Activated CD4-positive, alpha-beta T cell treated with anti-CD3 and anti-CD28 coated beads, Interleukin-2, Interleukin-4, amounts not matched to agents 100 ng/mL and 50 ng/mL, durations not matched to agents 16 hours and 8 hours (primary cell): ENCODE data around the gene JAKMIP2.

Experiments used
- DNase-seq: peaks from one replicate; pipeline ENCODE4 v3.0.0-alpha.2; 2020; ENCODE audit warnings: low spot score

JAKMIP2 gene

GRCh38 chr5:147788023-147788422 lies 5.5 kb upstream of the JAKMIP2 start:
- DNase-seq = no peak

- DNase-seq = no peak
These were observed 3.6 kb upstream of the JAKMIP2 start for GRCh38 chr5:147786142-147786541.

DNA sequence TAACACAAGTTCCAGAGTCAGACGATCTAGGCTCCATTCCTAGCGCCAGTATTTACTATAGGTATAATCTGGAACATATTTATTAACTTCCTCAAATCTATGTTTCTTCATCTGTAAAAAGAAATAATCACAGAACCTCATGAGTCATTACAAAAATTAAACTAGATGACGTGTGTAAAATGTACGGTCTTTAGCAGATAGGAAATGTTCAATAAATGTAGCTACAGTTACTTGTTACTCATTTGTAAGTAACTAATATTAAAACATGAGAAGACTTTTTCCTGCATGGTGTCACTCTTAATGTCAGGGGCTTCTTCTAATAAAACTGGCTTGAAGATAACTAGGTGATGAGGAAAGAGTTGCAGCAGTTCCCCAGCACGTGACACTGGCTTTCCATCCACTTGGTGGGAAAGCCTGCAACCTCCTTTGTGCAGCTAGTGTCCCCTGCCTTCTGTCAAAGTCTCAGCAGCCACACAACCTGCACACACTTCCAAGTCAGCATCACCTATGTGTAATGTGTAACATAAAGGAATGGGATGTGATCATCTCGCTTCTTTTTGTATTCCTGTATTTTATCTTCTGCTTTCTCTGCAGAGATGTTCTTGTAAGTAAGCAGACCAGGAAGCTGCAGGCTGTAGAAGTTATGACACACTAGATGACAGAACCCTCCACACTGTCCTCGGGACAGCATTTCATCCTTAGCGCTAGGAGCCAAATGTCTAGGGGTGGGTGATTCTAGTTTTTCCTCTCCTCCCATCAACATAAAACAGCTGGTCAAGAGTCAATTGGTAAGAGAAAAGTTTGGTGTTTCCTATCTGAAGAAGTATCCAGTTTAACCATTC lies 1.8 kb upstream of the JAKMIP2 start:
- DNase-seq = no peak

DNA sequence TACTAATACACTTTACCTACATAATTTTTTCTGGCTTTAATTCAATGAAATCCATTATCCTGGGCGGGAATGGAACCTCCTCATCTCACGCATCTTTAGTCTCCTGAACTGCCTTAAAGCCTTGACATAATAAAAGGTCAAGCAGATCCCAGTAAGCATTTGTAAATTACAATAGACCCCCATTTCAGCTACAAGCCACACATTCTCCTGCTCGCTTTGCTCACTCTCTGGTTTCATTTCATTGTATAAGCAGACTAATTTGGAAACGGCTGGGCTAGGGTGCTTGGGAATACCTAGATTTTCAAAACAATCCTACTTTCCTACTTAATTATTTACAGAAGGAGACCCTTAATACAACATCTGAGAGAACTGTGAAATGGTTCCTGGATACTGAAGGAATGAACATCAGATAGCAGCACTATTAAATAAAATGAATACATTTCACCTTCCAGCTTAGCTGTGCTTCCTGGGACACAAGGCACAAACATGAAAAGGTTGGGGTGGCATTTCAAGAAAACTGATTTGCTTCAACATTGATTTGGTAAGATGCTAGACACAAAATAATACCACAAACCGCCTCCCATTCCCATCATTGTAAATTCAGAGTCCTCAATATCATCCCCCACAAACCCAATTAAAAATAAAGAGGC lies 1.5 kb downstream of the JAKMIP2 start:
- no peak for DNase-seq

DNA sequence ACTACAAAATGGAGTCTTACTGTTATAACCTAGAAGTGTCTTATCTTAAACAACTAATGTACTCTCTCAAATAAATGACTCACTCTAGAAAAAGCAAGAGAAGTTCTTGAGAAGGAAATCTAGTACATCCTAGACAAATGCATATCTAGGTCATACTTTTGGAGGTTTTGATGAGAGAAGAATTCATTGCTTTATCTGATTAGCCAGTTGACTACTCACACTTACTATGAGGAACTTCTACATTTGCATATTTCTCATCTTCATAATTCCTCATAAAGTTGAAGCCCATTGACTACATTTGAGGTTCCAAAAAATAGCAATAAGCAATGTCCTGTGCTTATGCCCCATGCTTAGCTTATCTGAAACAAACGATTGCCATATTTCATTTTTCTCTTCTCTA lies 2.8 kb downstream of the JAKMIP2 start:
- no peak for DNase-seq

DNA sequence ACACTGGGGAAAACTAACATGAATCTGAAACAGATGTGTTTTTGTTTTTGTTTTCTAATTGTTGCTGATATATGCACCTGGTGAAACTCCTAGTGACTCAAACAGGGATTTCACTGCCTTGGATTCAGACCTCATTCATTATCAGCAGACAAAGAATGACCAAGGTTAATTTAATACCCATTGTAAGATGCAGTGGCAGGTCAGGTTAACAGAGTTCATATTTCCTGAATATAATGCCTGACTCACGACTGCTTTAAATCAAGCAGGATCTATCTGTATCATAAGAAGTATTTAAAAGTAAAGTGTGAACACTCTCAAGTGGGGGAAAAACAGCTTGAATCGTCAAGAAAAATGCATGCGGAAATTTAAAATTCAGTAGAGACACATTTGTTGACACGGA lies 5.5 kb downstream of the JAKMIP2 start:
- no peak for DNase-seq

DNA sequence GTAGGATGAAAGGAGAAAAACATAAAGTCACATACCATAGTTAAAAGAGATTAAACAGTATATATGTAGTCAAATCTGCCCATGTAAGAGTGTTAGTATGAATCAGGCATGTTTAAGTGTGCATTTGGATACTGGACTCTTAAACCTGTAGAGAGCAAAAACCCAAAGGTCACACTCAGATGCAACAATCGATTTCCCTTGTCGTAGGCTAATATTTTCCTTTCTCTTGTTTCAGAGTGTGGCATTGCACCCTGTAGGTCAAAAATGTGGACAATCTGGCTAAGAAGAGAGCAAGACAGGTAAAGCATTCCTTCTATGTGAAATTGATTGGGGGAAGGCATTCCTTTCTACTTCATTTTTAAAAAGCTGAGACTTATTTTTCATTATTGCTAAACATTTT lies 8.9 kb downstream of the JAKMIP2 start:
- DNase-seq = no peak

DNA sequence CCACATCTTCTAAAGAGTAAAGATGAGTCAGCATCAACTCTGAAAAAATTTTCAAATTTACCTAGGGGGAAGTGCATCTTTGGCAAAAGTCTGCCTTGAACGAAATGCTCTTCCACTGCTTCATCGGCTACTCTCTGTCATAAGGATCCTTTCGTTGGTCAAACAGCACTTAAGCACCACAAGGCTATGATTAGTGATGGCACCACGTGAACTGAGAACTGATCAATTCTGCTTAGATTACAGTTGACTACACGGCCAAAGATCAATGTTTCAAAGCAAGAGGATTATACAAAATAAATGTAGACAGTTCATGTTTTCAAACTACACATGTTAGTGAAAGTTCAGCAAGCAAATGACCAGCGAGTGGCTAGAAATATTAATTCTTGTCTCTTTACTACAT lies 9.4 kb downstream of the JAKMIP2 start:
- DNase-seq = no peak

- no peak for DNase-seq
These were observed 15.5 kb downstream of the JAKMIP2 start for GRCh38 chr5:147767048-147767447.

DNA sequence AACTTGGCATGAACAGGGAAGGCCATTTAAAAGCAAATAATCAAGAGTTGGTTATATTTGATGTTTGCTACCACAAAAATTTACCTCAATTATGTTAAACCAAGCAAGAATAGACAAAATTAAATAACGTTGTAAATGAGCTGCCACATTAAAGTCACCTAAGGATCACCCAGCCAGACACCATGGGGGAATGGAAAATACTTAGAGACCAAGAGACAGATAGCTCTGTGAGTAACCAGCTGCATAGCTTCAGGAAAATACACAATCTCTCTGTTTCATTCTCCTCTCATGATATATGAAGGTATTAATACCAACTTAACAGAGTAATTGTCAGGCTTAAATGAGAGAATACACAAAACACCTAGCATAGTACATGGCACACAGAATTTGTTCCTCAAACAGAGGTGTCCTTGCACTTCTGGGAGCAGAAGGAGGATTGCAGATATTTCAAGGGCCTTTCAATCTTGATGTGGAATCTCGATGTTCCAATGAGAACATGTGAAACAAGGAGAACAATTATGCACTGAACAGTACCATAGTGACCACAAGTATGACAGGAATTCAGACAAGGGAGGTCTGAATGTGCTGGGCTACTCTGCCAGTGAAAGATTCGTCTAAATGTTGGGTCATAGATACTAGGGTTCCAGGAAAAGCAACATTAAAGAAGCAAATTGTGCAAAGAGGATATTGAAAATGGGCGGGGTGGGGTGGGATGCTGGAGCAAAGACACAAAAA lies 18.6 kb downstream of the JAKMIP2 start:
- no peak for DNase-seq

- no peak for DNase-seq
These were observed 22.2 kb downstream of the JAKMIP2 start for GRCh38 chr5:147760086-147760875.

- no peak for DNase-seq
These were observed 23.1 kb downstream of the JAKMIP2 start for GRCh38 chr5:147759441-147759840.

DNA sequence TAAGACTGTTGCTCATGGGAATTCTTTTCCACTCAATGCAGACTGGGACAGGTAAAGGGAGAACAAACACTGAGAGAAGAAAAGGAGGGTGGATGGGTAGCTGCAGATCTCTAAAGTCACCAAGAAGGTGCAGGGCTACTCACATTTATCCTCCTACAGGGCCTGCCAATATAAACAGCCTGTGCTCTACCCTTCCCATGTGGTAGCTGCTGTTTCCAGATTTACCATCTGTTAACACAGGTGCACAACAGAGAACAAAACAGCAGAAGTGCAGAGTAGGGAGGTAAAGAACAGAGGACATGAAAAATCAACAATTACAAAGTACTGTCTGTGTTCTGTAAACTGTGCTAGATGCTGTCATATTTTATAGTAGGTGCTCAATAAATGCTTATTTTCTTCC lies 26.0 kb downstream of the JAKMIP2 start:
- DNase-seq = no peak

GRCh38 chr5:147754372-147755122 lies 28.0 kb downstream of the JAKMIP2 start:
- DNase-seq = peak; percentile 32

- DNase-seq = no peak
These were observed 28.8 kb downstream of the JAKMIP2 start for GRCh38 chr5:147753765-147754164.

DNA sequence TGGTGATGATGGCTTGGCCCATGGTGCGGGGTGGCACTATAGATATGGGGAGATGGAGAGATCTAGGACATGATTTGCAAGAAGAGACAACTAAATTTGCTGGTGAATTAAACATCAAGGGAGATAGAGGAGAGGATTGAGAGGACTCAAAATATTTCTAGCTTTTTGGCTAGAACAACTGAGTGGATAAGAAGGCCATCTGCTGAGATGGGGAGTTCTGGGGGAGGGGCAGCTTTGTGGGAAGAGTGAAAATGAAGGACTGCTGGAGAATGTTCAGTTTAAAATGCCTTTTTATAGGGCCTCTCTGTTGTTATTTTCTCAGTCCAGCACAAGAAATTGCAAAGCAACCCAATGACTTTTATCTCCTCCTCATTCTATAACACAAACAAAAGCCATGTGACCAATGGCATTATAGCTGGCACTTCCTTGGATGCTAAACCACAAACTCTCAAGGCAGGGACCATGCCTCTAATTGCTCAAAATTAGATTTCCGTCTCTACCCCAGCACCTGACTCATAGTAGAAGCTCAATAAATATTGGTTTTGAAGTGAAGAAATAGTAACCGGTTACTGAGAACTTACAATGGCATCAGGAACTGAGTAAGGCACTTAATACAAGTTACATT lies 29.8 kb downstream of the JAKMIP2 start:
- peak; percentile 2 for DNase-seq

GRCh38 chr5:147752033-147752432 lies 30.5 kb downstream of the JAKMIP2 start:
- DNase-seq = no peak

GRCh38 chr5:147751156-147751830 lies 31.2 kb downstream of the JAKMIP2 start:
- DNase-seq = no peak

DNA sequence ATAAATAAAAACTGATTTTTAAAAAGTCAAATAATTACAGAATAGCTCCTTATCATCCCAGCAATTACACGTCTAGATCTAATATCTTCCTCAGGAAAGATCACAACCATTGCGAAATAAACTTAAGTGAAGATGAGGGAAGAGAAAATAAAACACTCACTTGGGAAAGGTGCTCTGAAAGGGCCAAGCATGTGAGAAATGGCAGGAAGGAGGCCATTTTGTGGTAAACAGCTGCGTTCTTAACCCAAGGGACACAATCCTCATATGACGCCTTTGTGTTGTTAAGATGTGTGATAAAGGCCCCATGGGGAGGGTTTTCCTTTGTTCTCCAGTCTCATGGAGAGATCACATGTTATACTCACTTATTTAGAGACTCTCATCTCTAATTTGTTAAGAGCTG lies 32.5 kb downstream of the JAKMIP2 start:
- DNase-seq = no peak

DNA sequence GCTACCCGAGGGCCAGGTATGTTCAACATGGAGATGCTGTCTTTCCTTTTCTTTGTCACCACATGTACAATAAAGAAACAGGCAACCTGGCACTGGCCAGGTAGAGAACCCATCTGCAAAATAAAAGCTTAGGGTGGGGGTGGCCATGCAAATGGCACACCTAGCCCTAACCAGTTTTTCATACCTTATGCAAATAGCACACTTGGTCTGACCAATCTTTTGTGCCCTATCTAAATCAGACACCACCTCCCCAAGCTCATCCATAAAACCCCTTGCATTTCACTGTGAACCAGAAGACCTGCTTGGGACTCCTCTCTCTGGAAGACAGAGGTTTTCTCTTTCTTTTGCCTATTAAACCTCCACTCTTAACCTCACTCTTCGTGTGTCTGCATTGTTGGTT lies 33.9 kb downstream of the JAKMIP2 start:
- DNase-seq = no peak
